ENCODE results near the gene ZFP36L1.
A peak's percentile ranks its signal among the peaks of the same experiment; 100 is the strongest.

The ZFP36L1 gene

GRCh38 chr14:68800390-68800789 lies 7.5 kb upstream of the ZFP36L1 start:
- Histone ChIP-seq H3K36me3 (ENCODE audit: insufficient read depth, low read length) (no peaks in the 10 kb centered on the region), H3K4me3 (ENCODE audit: low read length, poor library complexity, severe bottlenecking) (peak overlapping the region; percentile 4), H3K27me3 (ENCODE audit: insufficient read depth, low read length, poor library complexity, severe bottlenecking) (peaks cover 5% of the 10 kb centered on the region), H3K4me2 (ENCODE audit: low read depth, low read length, poor library complexity, severe bottlenecking) (peak overlapping the region; percentile 28), H3K4me1 (ENCODE audit: insufficient read depth, low read length, poor library complexity, severe bottlenecking) (peaks cover 26% of the 10 kb centered on the region), H3K9ac (ENCODE audit: low read depth, low read length, poor library complexity, severe bottlenecking) (no peak overlapping the region), H3K9me3 (ENCODE audit: insufficient read depth, low read depth, low read length) (peaks cover 17% of the 10 kb centered on the region; the same call in 1 of the 2 replicates), H2AFZ (ENCODE audit: low read length) (no peak overlapping the region), H4K20me1 (ENCODE audit: insufficient read depth, low read length, poor library complexity, severe bottlenecking) (no peaks in the 10 kb centered on the region), H3K9me2 (replicated peaks; ENCODE audit: low read depth, low read length) (no peaks in the 10 kb centered on the region), H3F3A (ENCODE audit: low read depth) (0 out of 2 replicates have a peak, but pooled peaks cover 3% of the 10 kb centered on the region), H3K79me2 (ENCODE audit: insufficient read depth, low read length) (peaks cover 4% of the 10 kb centered on the region)
- TF ChIP-seq CTCF (conservative IDR thresholded peaks at IDR 0.05; ENCODE audit: low read length) = no peak
- TF ChIP-seq EZH2phosphoT487 (IDR thresholded peaks at IDR 0.05; ENCODE audit: borderline replicate concordance) = no peak

DNA sequence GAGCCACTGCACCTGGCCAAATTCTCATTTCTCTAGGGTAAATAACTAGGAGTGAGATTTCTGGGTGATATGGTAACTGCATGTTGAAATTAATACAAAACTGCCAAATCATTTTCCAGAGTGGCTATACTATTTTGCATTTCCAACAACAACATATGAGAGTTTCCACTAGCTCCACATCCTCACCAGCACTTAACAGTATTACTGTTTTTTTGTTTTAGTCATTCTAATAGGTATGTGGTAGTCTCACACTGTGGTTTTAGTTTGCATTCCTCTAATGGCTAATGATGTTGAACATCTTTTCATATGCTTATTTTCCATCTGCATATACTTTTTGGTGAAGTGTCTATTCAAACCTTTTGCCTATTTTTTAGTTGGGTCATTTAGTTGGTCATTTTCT lies 5.8 kb upstream of the ZFP36L1 start:
- Histone ChIP-seq H3K79me2 (ENCODE audit: insufficient read depth, low read length) (peaks cover 20% of the 10 kb centered on the region), H3K4me2 (ENCODE audit: low read depth, low read length, poor library complexity, severe bottlenecking) (no peak overlapping the region), H3K4me1 (ENCODE audit: insufficient read depth, low read length, poor library complexity, severe bottlenecking) (peaks cover 35% of the 10 kb centered on the region), H4K20me1 (ENCODE audit: insufficient read depth, low read length, poor library complexity, severe bottlenecking) (no peaks in the 10 kb centered on the region), H2AFZ (ENCODE audit: low read length) (no peak overlapping the region), H3F3A (ENCODE audit: low read depth) (peaks cover 5% of the 10 kb centered on the region; the same call in 1 of the 2 replicates), H3K9me2 (replicated peaks; ENCODE audit: low read depth, low read length) (no peaks in the 10 kb centered on the region), H3K4me3 (ENCODE audit: low read length, poor library complexity, severe bottlenecking) (no peak overlapping the region), H3K9me3 (ENCODE audit: insufficient read depth, low read depth, low read length) (peaks cover 17% of the 10 kb centered on the region; the same call in 1 of the 2 replicates), H3K36me3 (ENCODE audit: insufficient read depth, low read length) (no peaks in the 10 kb centered on the region), H3K9ac (ENCODE audit: low read depth, low read length, poor library complexity, severe bottlenecking) (no peak overlapping the region), H3K27me3 (ENCODE audit: insufficient read depth, low read length, poor library complexity, severe bottlenecking) (peaks cover 5% of the 10 kb centered on the region)
- TF ChIP-seq CTCF (conservative IDR thresholded peaks at IDR 0.05; ENCODE audit: low read length) (no peak), EZH2phosphoT487 (IDR thresholded peaks at IDR 0.05; ENCODE audit: borderline replicate concordance) (no peak)

DNA sequence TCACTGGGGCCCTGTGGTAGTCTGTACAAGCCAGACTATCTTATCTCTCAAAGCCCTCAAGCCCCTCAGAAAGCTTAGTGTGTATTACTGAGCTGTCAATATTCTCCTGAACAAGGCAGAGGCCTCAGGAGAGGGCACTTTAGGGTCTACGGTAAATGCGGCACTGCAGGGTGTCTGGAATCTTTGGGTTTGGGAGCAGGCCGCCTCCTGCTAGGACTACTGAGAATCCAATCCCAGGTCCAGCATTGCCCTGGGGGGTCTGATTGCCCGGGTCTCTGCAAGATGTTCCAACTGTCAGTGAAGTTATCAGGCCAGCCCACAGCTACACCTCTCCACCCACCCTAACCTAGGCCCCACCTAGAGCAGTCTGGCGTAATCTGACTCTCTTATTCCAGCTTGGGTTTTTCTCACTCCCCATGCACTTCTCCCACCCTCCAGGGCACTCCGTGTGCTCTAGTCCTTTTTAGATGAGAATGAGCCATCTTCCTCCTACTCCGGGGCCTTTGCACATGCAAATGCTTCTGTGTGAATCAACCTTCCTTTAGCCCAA lies 4.3 kb upstream of the ZFP36L1 start:
- H4K20me1 ChIP-seq (ENCODE audit: insufficient read depth, low read length, poor library complexity, severe bottlenecking) = peaks cover 2% of the 10 kb centered on the region
- TF ChIP-seq CTCF (conservative IDR thresholded peaks at IDR 0.05; ENCODE audit: low read length) = no peak
- TF ChIP-seq EZH2phosphoT487 (IDR thresholded peaks at IDR 0.05; ENCODE audit: borderline replicate concordance) = no peak
- peaks cover 13% of the 10 kb centered on the region; the same call in 1 of the 2 replicates for H3K9me3 ChIP-seq (ENCODE audit: insufficient read depth, low read depth, low read length)
- H3K9ac ChIP-seq (ENCODE audit: low read depth, low read length, poor library complexity, severe bottlenecking) = no peak overlapping the region
- H3K4me3 ChIP-seq (ENCODE audit: low read length, poor library complexity, severe bottlenecking) = no peak overlapping the region
- H3K4me1 ChIP-seq (ENCODE audit: insufficient read depth, low read length, poor library complexity, severe bottlenecking) = peaks cover 35% of the 10 kb centered on the region
- no peak overlapping the region for H3K4me2 ChIP-seq (ENCODE audit: low read depth, low read length, poor library complexity, severe bottlenecking)
- H3K36me3 ChIP-seq (ENCODE audit: insufficient read depth, low read length) = no peaks in the 10 kb centered on the region
- H2AFZ ChIP-seq (ENCODE audit: low read length) = no peak overlapping the region
- peaks cover 8% of the 10 kb centered on the region; the same call in 1 of the 2 replicates for H3F3A ChIP-seq (ENCODE audit: low read depth)
- H3K9me2 ChIP-seq (replicated peaks; ENCODE audit: low read depth, low read length) = no peaks in the 10 kb centered on the region
- H3K79me2 ChIP-seq (ENCODE audit: insufficient read depth, low read length) = peaks cover 27% of the 10 kb centered on the region
- peaks cover 11% of the 10 kb centered on the region for H3K27me3 ChIP-seq (ENCODE audit: insufficient read depth, low read length, poor library complexity, severe bottlenecking)

Measured in Loucy (cell line).